GM12873 (cell line): ENCODE results near the gene NFATC3.

Experiments used
- TF ChIP-seq, protein P1 (sequence below): IDR thresholded peaks from 2 replicates; pipeline ENCODE4 v1.5.1; 2012; ENCODE audit warnings: low read depth, mild to moderate bottlenecking, moderate library complexity, low read length, control low read depth; ENCODE audit not compliant: insufficient read depth; ENCODE audit errors: missing control alignments

The NFATC3 gene

DNA sequence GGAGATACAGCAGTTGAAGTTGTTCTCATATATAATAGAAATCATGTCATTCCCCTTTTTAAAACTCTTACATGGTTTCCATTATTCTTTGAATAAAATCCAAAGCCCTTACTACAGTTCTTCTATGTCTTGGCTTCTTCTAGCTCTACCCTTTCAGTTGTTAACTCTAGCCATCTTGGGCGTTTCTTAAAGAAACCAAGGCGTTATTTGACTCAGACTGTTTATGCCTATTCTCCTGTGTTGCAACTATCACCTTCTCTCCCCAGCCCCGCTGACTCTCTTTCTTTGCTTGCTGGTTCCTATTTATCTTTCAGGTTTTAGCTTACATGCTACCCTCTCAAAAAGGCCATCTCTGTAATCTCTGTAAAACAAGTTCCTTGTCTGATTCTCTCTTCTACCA lies 32.7 kb downstream of the NFATC3 start:
- TF ChIP-seq, protein P1, sequence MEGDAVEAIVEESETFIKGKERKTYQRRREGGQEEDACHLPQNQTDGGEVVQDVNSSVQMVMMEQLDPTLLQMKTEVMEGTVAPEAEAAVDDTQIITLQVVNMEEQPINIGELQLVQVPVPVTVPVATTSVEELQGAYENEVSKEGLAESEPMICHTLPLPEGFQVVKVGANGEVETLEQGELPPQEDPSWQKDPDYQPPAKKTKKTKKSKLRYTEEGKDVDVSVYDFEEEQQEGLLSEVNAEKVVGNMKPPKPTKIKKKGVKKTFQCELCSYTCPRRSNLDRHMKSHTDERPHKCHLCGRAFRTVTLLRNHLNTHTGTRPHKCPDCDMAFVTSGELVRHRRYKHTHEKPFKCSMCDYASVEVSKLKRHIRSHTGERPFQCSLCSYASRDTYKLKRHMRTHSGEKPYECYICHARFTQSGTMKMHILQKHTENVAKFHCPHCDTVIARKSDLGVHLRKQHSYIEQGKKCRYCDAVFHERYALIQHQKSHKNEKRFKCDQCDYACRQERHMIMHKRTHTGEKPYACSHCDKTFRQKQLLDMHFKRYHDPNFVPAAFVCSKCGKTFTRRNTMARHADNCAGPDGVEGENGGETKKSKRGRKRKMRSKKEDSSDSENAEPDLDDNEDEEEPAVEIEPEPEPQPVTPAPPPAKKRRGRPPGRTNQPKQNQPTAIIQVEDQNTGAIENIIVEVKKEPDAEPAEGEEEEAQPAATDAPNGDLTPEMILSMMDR, result no peak

DNA sequence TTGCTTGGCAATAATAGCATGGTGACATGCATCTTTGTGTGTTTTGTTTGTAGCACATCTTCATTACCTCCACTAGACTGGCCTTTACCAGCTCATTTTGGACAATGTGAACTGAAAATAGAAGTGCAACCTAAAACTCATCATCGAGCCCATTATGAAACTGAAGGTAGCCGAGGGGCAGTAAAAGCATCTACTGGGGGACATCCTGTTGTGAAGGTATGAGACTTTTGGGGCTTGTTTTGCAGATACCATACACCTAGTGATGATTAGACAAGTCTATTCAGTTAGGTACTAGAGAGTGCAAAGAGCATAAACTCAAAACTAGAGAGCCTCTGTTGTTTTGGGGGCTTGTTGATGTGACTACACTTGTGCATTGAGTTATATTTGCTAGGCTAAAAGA lies 41.2 kb downstream of the NFATC3 start:
- TF ChIP-seq, protein P1, result no peak

DNA sequence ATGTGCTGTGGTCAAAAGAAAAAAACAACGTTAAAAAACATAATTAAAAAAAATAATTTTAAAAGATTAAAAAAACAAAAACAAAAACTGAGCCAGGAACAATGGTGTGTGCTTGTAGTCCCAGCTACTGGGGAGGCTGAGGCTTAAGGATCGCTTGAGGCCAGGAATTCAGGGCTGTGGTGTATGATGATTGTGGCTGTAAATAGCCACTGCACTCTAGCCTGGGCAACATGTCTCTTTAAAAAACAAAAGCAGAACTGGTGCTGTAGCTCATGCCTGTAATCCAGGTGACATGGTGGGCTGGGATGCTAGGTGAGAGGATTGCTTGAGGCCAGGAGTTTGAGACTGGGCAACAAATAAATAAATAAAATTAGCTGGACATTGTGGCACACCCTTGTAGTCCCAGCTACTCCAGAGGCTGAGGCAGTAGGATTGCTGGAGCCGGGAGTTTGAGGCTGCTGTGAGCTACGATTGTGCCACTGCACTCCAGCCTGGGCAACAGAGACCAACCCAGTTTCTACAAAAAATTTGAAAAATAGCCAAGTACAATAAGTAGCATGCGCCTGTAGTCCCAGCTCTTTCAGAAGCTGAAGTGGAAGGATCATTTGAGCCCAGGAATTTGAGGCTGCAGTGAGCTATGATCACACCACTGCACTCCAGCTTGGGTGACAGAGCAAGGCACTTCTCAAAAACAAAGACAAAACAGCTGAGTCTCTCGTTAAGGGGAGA lies 43.6 kb downstream of the NFATC3 start:
- TF ChIP-seq, protein P1, result no peak

DNA sequence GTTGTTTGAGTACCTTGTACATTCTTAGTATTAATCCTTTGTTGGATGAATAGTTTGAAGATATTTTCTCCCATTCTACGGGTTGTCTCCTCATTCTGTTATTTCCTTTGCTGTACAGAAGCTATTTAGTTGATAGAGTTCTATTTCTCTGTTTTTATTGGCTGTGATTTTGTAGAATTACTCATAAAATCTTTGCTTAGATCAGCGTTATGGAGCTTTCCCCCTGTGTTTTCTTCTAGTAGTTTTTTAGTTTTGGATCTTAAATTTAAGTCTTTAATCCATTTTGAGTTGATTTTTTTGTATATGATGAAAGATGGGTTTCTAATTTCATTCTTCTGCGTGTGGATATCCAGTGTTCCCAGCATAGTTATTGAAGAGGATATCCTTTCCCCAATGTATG lies 45.4 kb downstream of the NFATC3 start:
- TF ChIP-seq, protein P1, result no peak

DNA sequence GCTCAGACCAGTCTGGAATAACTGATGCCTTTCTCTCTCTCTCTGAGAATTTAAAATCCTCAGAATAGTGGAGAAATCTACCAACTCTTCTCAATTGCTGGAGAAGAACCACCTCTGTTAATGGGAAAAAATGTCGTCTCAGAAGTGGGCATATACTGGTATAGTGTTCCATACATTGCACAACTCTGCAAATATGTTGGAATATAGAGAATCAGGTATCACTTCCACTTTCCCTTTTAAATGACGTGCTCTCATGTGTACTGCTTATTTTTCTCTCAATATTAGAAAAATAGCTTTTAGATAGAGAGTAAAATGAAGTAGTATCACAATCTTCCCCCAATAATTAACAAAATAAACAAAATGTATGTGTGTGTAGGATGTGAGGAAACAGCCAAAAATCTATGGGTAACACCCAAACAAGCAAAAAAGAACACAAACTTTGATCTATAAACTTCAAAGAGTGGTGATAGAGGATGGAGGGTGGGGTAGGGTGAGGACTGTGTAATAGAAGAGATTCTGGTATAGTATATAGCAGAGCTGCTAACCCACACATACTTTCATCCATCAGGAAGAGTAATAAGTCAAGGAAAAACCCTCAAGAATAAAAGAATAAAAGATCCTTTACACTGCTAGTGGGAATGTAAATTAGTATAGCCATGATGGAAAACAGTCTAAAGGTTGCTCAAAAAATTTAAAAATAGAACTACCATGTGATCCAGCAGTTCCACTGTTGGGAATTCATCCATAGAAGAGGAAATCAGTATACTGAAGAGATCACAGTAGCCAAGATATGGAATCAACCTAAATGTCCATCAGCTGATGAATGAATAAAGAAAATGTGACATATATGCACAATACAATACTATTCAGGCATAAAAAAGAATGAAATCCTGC lies 46.9 kb downstream of the NFATC3 start:
- TF ChIP-seq, protein P1, result no peak

DNA sequence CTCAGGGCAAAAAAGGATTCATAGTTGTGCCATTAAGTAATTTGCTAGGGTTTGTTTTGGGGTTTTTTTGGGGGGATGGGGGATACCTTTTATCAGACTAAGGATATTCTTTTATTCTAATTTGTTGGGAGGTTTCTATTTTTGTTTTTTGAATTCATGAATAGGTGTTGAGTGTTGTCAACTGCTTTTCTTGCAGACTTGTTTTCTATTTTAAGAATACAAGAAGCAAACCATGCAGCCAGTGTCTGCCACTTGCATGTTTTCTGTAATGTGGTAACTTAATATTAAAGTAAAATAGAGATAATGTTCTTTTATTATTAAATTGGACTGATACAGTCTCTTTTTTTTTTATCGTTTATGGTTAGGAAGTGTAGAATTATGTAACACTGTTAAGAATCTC lies 49.5 kb downstream of the NFATC3 start:
- TF ChIP-seq, protein P1, result no peak

DNA sequence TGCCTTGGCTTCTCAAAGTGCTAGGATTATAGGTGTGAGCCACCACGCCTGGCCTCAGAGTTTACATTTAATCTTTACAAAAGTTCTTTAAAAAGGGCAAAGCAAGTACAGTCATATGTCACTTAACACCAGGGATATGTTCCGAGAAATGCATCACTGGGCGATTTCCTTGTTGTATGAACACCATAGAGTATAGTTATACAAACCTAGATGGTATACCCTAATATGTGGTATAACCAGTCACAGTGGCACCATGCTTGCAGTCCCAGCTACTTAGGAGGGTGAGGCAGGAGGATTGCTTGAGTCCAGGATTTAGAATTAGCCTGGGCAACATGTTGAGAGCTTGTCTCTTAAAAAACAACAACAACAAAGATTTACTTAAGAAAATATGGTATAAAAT lies 51.3 kb downstream of the NFATC3 start:
- TF ChIP-seq, protein P1, result no peak
